22Rv1 (cell line): ENCODE results near the gene MYOZ1.

Experiments used
- CTCF ChIP-seq: fragments of 450-650 bp; IDR thresholded peaks from 2 replicates; pipeline ENCODE4 v1.5.1; 2017; ENCODE audit warnings: mild to moderate bottlenecking
- ZFX ChIP-seq: fragments of 450-650 bp; IDR thresholded peaks from 2 replicates; pipeline ENCODE4 v1.6.1; 2017; ENCODE audit warnings: antibody characterized with exemption, borderline replicate concordance

GRCh38 chr10:73589563-73590126, 51.6 kb downstream of the MYOZ1 start:
- no peak for TF ChIP-seq CTCF
- TF ChIP-seq ZFX = no peak
